BLaER1 treated with 17β-estradiol and CSF1 and Interleukin-3, amounts not matched to agents 10 nM and 100 nM (cell line): ENCODE data around the gene IL17REL.

Experiments
- H3K27ac ChIP-seq, 11 experiments: shearing (Covaris generic); formaldehyde crosslinking; 2 replicates each; pipeline ENCODE4 v1.8.1; 2022
- H3K27me3 ChIP-seq, 11 experiments: shearing (Covaris generic); formaldehyde crosslinking; 2 replicates each; pipeline ENCODE4 v1.8.1; 2022
- H3K36me3 ChIP-seq, 11 experiments: shearing (Covaris generic); formaldehyde crosslinking; 2 replicates each; pipeline ENCODE4 v1.8.1; 2022
- H3K4me1 ChIP-seq, 10 experiments: shearing (Covaris generic); formaldehyde crosslinking; 2 replicates each; pipeline ENCODE4 v1.8.1; 2022
- H3K4me2 ChIP-seq, 11 experiments: shearing (Covaris generic); formaldehyde crosslinking; 2 replicates each; pipeline ENCODE4 v1.8.1; 2022
- H3K4me3 ChIP-seq, 10 experiments: shearing (Covaris generic); formaldehyde crosslinking; 2 replicates each; pipeline ENCODE4 v1.8.1; 2022
- H3K9ac ChIP-seq, 11 experiments: shearing (Covaris generic); formaldehyde crosslinking; 2 replicates each; pipeline ENCODE4 v1.8.1; 2022
- H3K9me3 ChIP-seq, 11 experiments: shearing (Covaris generic); formaldehyde crosslinking; replicated peaks in 1 of 11; 2 replicates each; pipeline ENCODE4 v1.8.1; 2022
- H4K20me1 ChIP-seq, 11 experiments: shearing (Covaris generic); formaldehyde crosslinking; 2 replicates each; pipeline ENCODE4 v1.8.1; 2022
- Cebpa-rat ChIP-seq, 11 experiments: shearing (Covaris generic); IDR thresholded peaks; 2 replicates each; pipeline ENCODE4 v1.8.1; 2022

Gene IL17REL

DNA sequence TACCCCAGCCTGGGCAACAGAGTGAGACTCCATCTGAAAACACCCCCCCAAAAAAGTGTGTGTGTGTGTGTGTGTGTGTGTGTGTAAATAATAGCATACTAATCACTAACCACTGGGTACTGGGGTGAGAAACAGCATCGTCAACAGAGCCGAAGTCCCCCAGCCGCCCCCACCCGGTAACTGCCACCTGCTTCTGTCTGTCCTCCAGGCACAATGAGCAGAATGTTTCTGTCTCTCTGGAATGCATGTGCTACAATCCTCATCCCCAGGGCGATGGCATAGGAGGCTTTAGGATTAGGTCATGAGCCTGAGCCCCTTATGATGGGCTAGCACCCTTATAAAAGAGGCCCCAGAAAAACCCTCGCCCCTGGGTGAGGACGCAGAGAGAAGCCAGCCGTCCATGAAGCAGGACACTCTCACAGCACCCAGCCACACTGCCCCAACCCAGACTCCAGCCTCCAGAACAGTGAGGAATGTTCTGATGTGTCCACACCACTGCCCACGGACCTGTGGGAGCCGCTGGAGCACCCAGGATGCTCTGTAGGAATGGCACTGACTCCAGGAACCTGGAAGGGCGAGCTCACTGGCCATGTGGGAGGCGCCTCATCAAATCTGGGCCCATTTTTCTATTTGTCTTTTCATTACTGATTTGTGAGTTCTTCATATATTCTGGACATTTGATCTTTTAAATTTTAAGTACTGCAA lies 35.6 kb upstream of the IL17REL start:
- TF ChIP-seq Cebpa-rat (IDR thresholded peaks at IDR 0.05) = no peak
- Histone ChIP-seq H3K4me3 (no peak overlapping the region), H3K4me2 (no peak overlapping the region), H4K20me1 (peaks cover 0 to 6% (median 0%) of the 10 kb centered on the region in 11 experiments; a peak in 4 of 22 replicates), H3K27ac (no peak overlapping the region), H3K36me3 (no peaks in the 10 kb centered on the region), H3K27me3 (peaks cover 0 to 15% (median 9%) of the 10 kb centered on the region in 11 experiments; a peak in 14 of 22 replicates), H3K9me3 (peaks cover 10 to 20% (median 15%) of the 10 kb centered on the region in 11 experiments), H3K9ac (no peak overlapping the region), H3K4me1 (peaks cover 9 to 14% (median 13%) of the 10 kb centered on the region in 10 experiments)

DNA sequence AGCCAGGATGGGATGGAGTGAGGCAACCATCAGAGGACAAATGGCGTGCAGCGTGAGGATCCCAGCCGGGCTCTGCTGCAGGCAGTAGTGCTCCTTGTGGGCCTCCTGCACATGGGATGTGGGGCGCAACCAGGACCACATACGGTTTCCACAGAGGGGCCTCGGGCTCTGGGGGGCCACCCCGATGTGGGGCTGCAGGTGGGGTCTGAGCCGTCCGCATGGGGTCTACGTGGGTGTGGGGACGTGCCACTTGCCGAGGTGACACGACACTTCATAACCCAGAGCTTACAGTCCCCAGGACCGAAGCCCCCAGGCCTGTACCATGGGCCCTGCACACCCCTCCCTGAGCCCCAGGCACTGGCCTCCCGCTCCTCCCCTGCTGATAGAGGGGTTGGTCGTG lies 34.8 kb upstream of the IL17REL start:
- H3K4me2 ChIP-seq = no peak overlapping the region
- TF ChIP-seq Cebpa-rat (IDR thresholded peaks at IDR 0.05) = no peak
- H3K27ac ChIP-seq = no peak overlapping the region
- H3K4me3 ChIP-seq = no peak overlapping the region
- peaks cover 0 to 6% (median 0%) of the 10 kb centered on the region in 11 experiments; a peak in 4 of 22 replicates for H4K20me1 ChIP-seq
- H3K9me3 ChIP-seq = peaks cover 8 to 21% (median 16%) of the 10 kb centered on the region in 11 experiments; a peak in 21 of 22 replicates
- no peaks in the 10 kb centered on the region for H3K36me3 ChIP-seq
- peaks cover 9 to 21% (median 16%) of the 10 kb centered on the region in 10 experiments for H3K4me1 ChIP-seq
- H3K27me3 ChIP-seq = peaks cover 0 to 15% (median 9%) of the 10 kb centered on the region in 11 experiments; a peak in 14 of 22 replicates
- H3K9ac ChIP-seq = no peak overlapping the region

GRCh38 chr22:50046481-50047245 lies 34.1 kb upstream of the IL17REL start:
- no peak overlapping the region for H3K27ac ChIP-seq
- H3K4me1 ChIP-seq = peaks cover 9 to 22% (median 16%) of the 10 kb centered on the region in 10 experiments
- TF ChIP-seq Cebpa-rat (IDR thresholded peaks at IDR 0.05) = no peak
- H3K4me3 ChIP-seq = no peak overlapping the region
- H3K27me3 ChIP-seq = peaks cover 0 to 15% (median 9%) of the 10 kb centered on the region in 11 experiments; a peak in 14 of 22 replicates
- H3K9me3 ChIP-seq = peaks cover 8 to 18% (median 16%) of the 10 kb centered on the region in 11 experiments; a peak in 21 of 22 replicates
- no peak overlapping the region for H3K4me2 ChIP-seq
- H4K20me1 ChIP-seq = peaks cover 0 to 6% (median 0%) of the 10 kb centered on the region in 11 experiments; a peak in 4 of 22 replicates
- H3K9ac ChIP-seq = no peak overlapping the region
- no peaks in the 10 kb centered on the region for H3K36me3 ChIP-seq

- TF ChIP-seq Cebpa-rat (IDR thresholded peaks at IDR 0.05) = no peak
Observed at GRCh38 chr22:50046019-50046415, 33.5 kb upstream of the IL17REL start.

DNA sequence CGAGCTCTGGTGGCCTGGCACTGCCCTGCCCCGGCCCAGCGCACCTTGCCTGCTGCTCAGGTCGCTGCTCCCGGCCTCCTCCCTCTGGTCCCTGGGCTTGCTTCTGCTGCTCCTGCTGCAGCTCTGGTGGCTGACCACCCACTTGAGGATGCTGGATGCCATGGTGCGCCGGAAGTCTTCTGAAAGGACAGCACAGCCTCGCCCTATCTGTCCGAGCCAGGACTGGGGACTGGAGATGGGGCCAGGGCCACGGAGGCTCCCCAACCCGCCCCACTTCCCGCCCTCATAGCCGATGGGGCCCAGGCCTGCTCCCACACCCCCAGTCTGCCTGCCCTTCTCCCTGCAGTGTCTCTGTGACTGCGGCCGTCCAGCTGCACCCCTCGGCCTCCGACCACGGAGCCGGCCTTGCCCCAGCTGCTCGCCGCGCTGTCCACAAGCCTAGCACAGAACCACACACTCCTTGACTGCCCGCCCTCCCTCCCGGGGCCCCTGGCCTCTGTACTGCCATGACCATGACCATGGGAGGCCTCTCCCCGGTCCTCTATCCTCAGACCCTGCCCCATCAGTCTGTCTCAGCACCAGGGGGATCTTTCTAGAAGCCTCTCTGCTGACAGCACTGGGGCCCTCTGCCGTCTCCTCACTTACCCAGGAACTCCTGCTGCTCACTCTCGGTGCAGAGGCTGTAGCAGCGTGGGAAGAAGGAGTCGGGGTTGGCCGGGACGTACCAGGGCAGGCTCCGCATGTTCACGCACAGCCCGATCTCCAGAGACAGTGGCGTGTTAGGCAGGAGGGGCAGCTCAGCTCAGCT lies 32.9 kb upstream of the IL17REL start:
- peaks cover 0 to 15% (median 9%) of the 10 kb centered on the region in 11 experiments; a peak in 14 of 22 replicates for H3K27me3 ChIP-seq
- peak overlapping the region; percentile 67 to 83 (median 78) for H3K4me2 ChIP-seq

More at GRCh38 chr22:50046019-50046415, 33.5 kb upstream of the IL17REL start:
- no peak overlapping the region for H3K9ac ChIP-seq
- no peak overlapping the region for H3K4me3 ChIP-seq
- peaks cover 0 to 15% (median 9%) of the 10 kb centered on the region in 11 experiments; a peak in 14 of 22 replicates for H3K27me3 ChIP-seq
- H3K4me1 ChIP-seq = peaks cover 9 to 22% (median 16%) of the 10 kb centered on the region in 10 experiments
- H3K36me3 ChIP-seq = no peaks in the 10 kb centered on the region
- no peak overlapping the region for H3K27ac ChIP-seq
- H3K4me2 ChIP-seq = peak overlapping the region in 1 of 11 experiments; percentile 67; a peak in 1 of 22 replicates
- peaks cover 0 to 6% (median 0%) of the 10 kb centered on the region in 11 experiments; a peak in 4 of 22 replicates for H4K20me1 ChIP-seq
- peaks cover 8 to 18% (median 16%) of the 10 kb centered on the region in 11 experiments; a peak in 21 of 22 replicates for H3K9me3 ChIP-seq

GRCh38 chr22:50044485-50045118 lies 32.0 kb upstream of the IL17REL start:
- TF ChIP-seq Cebpa-rat (IDR thresholded peaks at IDR 0.05) = no peak
- H3K27ac ChIP-seq = no peak overlapping the region
- no peaks in the 10 kb centered on the region for H3K36me3 ChIP-seq
- no peak overlapping the region for H3K4me3 ChIP-seq
- peak overlapping the region; percentile 67 to 83 (median 78) for H3K4me2 ChIP-seq
- H3K27me3 ChIP-seq = peaks cover 0 to 15% (median 9%) of the 10 kb centered on the region in 11 experiments; a peak in 14 of 22 replicates
- H3K9me3 ChIP-seq = peaks cover 16 to 26% (median 22%) of the 10 kb centered on the region in 11 experiments
- H4K20me1 ChIP-seq = peaks cover 0 to 6% (median 0%) of the 10 kb centered on the region in 11 experiments; a peak in 4 of 22 replicates
- peaks cover 9 to 22% (median 16%) of the 10 kb centered on the region in 10 experiments for H3K4me1 ChIP-seq
- H3K9ac ChIP-seq = peak overlapping the region in 2 of 11 experiments; percentile 10 to 41; a peak in 1 of 22 replicates

More for the DNA sequence above, 32.9 kb upstream of the IL17REL start:
- no peak overlapping the region for H3K27ac ChIP-seq
- no peaks in the 10 kb centered on the region for H3K36me3 ChIP-seq
- H3K9me3 ChIP-seq = peaks cover 9 to 18% (median 16%) of the 10 kb centered on the region in 11 experiments; a peak in 21 of 22 replicates
- no peak for TF ChIP-seq Cebpa-rat (IDR thresholded peaks at IDR 0.05)
- H3K4me1 ChIP-seq = peaks cover 9 to 22% (median 16%) of the 10 kb centered on the region in 10 experiments
- H4K20me1 ChIP-seq = peaks cover 0 to 6% (median 0%) of the 10 kb centered on the region in 11 experiments; a peak in 4 of 22 replicates
- no peak overlapping the region for H3K4me3 ChIP-seq
- H3K9ac ChIP-seq = peak overlapping the region in 1 of 11 experiments; percentile 10; a peak in 1 of 22 replicates

DNA sequence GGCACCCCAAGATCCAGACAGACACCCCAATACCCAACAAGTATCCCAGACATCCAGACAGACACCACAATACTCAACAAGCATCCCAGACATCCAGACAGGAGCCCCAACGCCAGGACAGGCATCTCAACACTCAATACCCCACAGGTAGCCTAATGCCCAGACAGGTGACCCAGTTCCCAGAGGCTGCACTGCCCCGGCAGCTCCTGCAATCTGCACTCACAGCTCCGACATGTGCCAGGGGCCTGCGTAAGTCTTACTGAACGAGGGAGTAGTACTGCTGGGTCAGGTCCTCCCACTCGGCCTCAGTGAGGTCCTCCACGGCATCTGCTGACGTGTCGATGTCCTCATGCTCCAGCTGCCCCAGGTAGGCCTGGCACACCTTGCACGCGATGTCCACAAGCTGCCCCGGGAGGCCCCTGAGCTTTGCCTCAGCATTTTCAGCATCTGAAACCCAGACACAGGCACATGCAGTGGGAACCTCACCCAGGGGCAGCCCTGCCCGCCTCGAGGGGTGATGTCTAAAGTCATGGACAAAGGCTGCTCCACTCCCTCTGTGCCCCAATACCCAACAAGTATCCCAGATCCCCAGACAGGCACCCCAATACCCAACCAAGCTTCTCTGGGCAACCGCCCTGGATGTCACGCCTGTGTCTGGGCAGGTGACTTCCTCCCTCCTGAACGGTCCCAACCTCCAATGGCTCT lies 28.9 kb upstream of the IL17REL start:
- no peak overlapping the region for H3K27ac ChIP-seq
- no peak for TF ChIP-seq Cebpa-rat (IDR thresholded peaks at IDR 0.05)
- H3K4me2 ChIP-seq = no peak overlapping the region
- peaks cover 9 to 22% (median 17%) of the 10 kb centered on the region in 10 experiments for H3K4me1 ChIP-seq
- H3K27me3 ChIP-seq = peaks cover 0 to 15% (median 9%) of the 10 kb centered on the region in 11 experiments; a peak in 14 of 22 replicates
- no peaks in the 10 kb centered on the region for H3K36me3 ChIP-seq
- no peak overlapping the region for H3K9ac ChIP-seq
- no peak overlapping the region for H3K4me3 ChIP-seq
- H3K9me3 ChIP-seq = peaks cover 29 to 40% (median 33%) of the 10 kb centered on the region in 11 experiments
- H4K20me1 ChIP-seq = peaks cover 0 to 6% (median 0%) of the 10 kb centered on the region in 11 experiments; a peak in 4 of 22 replicates
